Glutamatergic neuron (in vitro differentiated cells): ENCODE data around the gene CLDN3. TPM values are rescaled to one million over a fixed set of nuclear protein-coding genes. Genes with fewer than 3 reads are reported as not detected.

Experiments
- DNase-seq: peaks from one replicate; pipeline ENCODE4 v3.0.0; 2022
- H3K27ac Mint-ChIP-seq: one replicate; pipeline ENCODE4 v1.8.0; 2020; ENCODE audit warnings: mild to moderate bottlenecking, mixed read lengths, inconsistent platforms; ENCODE audit not compliant: unreplicated experiment
- H3K27me3 Mint-ChIP-seq: one replicate; pipeline ENCODE4 v1.8.0; 2020; ENCODE audit warnings: mild to moderate bottlenecking, moderate library complexity, mixed read lengths, inconsistent platforms; ENCODE audit not compliant: unreplicated experiment
- H3K36me3 Mint-ChIP-seq: one replicate; pipeline ENCODE4 v1.8.0; 2020; ENCODE audit warnings: mild to moderate bottlenecking, mixed read lengths, inconsistent platforms; ENCODE audit not compliant: unreplicated experiment
- H3K4me1 Mint-ChIP-seq: one replicate; pipeline ENCODE4 v1.8.0; 2020; ENCODE audit warnings: mild to moderate bottlenecking, low read depth, mixed read lengths, inconsistent platforms; ENCODE audit not compliant: unreplicated experiment
- H3K4me3 Mint-ChIP-seq: one replicate; pipeline ENCODE4 v1.8.0; 2020; ENCODE audit warnings: mild to moderate bottlenecking, mixed read lengths, inconsistent platforms; ENCODE audit not compliant: unreplicated experiment
- H3K9me3 Mint-ChIP-seq: one replicate; pipeline ENCODE4 v1.8.0; 2020; ENCODE audit warnings: mild to moderate bottlenecking, moderate library complexity, mixed read lengths, inconsistent platforms; ENCODE audit not compliant: unreplicated experiment
- CTCF ChIP-seq: fragments of 200-600 bp; sonication (generic); IDR thresholded peaks from one replicate; pipeline ENCODE4 v1.5.0; 2021; ENCODE audit not compliant: partially characterized antibody, unreplicated experiment
- total RNA-seq: library from RNA; stranded (reverse); fragmentation: NEBNext Ultra II Directional; extraction: Animal tissue kit (Norgen Biotek cat#: 25700); gene quantifications from one replicate; pipeline ENCODE4 v1.2.1, GENCODE V29; 2021; ENCODE audit not compliant: unreplicated experiment

CLDN3 gene
- total RNA-seq, 1 donor from 2014 or later, result not detected

GRCh38 chr7:73774923-73775322 lies 4.9 kb upstream of the CLDN3 start:
- no peak for DNase-seq
- Mint-ChIP-seq H3K9me3 (peaks cover 2% of the 10 kb centered on the region), H3K27me3 (peaks cover 11% of the 10 kb centered on the region), H3K4me3 (no peak overlapping the region), H3K27ac (no peak overlapping the region), H3K4me1 (peaks cover 2% of the 10 kb centered on the region), H3K36me3 (no peaks in the 10 kb centered on the region)
- TF ChIP-seq CTCF, result no peak

- TF ChIP-seq CTCF, result no peak
- H3K4me3 Mint-ChIP-seq, result no peak overlapping the region
- H3K4me1 Mint-ChIP-seq, result peaks cover 2% of the 10 kb centered on the region
- H3K9me3 Mint-ChIP-seq, result peaks cover 2% of the 10 kb centered on the region
- H3K27ac Mint-ChIP-seq, result no peak overlapping the region
- no peak for DNase-seq
- peaks cover 9% of the 10 kb centered on the region for H3K27me3 Mint-ChIP-seq
- no peaks in the 10 kb centered on the region for H3K36me3 Mint-ChIP-seq
Observed at GRCh38 chr7:73773700-73774517, 3.8 kb upstream of the CLDN3 start.

GRCh38 chr7:73770860-73771670 lies 995 bp upstream of the CLDN3 start:
- peaks cover 5% of the 10 kb centered on the region for H3K36me3 Mint-ChIP-seq
- H3K4me3 Mint-ChIP-seq, result peak overlapping the region; percentile 75
- no peak for DNase-seq
- no peak for TF ChIP-seq CTCF
- H3K4me1 Mint-ChIP-seq, result peaks cover 2% of the 10 kb centered on the region
- peaks cover 2% of the 10 kb centered on the region for H3K9me3 Mint-ChIP-seq
- H3K27me3 Mint-ChIP-seq, result peaks cover 11% of the 10 kb centered on the region
- H3K27ac Mint-ChIP-seq, result no peak overlapping the region

GRCh38 chr7:73769481-73770001 lies 529 bp downstream of the CLDN3 start:
- no peak for TF ChIP-seq CTCF
- peaks cover 5% of the 10 kb centered on the region for H3K36me3 Mint-ChIP-seq
- H3K4me3 Mint-ChIP-seq, result no peak overlapping the region
- H3K4me1 Mint-ChIP-seq, result no peaks in the 10 kb centered on the region
- no peak overlapping the region for H3K27ac Mint-ChIP-seq
- DNase-seq, result no peak
- H3K9me3 Mint-ChIP-seq, result peaks cover 1% of the 10 kb centered on the region
- peaks cover 11% of the 10 kb centered on the region for H3K27me3 Mint-ChIP-seq
